Measurements from ENCODE around the gene SLC4A8.
A peak's percentile ranks its signal among the peaks of the same experiment; 100 is the strongest.

SLC4A8 gene

DNA sequence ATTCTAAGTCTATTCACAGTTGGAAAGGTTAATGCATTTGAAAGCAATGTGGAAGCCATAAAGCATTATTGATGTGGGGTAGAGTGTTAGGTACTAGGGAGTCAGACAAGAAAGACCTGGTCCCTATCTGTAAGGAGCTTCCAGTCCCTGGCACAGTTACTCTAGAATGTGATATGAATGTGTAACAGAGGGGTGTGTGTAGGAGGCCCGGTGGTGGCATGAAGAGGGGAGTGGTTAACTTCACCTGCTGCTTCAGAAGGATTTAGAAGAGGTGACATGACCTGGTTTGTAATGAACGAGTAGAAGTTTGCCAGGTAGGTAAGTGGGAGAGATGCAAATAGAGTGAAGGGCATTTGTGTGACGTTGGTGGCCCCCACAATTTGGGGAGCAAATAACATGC is 18.3 kb upstream of the SLC4A8 start:
- no peaks in the 10 kb centered on the region for H3K36me3 ChIP-seq (ENCODE audit: control insufficient read depth in 1 of 2, insufficient read depth in 2 of 2, low read length in 2 of 2)
- peak overlapping the region; percentile 47 for H3K27ac ChIP-seq (ENCODE audit: low read depth, low read length)
- H3K4me1 ChIP-seq (ENCODE audit: control insufficient read depth in 1 of 2, insufficient read depth in 2 of 2, low read length in 2 of 2): peaks cover 57 to 59% of the 10 kb centered on the region in 2 donors
- H3K9me3 ChIP-seq (ENCODE audit: control insufficient read depth in 1 of 2, low read length in 2 of 2): no peaks in the 10 kb centered on the region
- no peaks in the 10 kb centered on the region for H3K27me3 ChIP-seq (ENCODE audit: control insufficient read depth in 1 of 2, insufficient read depth in 2 of 2, low read length in 2 of 2)
- peak overlapping the region; percentile 23 to 29 for H3K9ac ChIP-seq (ENCODE audit: low read depth in 1 of 2, low read length in 2 of 2)
- no peak overlapping the region for H3K4me3 ChIP-seq (ENCODE audit: low read depth in 1 of 2, low read length in 2 of 2)

DNA sequence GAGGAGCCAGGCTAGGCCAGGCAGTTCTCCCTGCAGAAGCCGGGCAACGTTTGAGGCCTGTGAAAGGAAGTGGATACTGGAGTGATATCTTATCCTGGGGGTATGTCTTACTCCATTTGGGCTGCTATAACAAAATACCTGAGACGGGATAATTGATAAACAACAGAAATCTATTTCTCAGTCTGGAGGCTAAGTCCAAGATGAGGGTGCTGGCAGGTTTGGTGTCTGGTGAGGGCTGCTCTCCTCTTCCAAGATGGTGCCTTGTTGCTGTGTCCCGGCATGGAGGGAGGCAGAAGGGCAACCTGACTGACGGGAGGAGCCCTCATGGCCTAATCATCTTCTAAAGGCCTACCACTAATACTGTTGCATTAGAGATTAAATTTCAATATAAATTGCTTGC is 17.8 kb upstream of the SLC4A8 start:
- no peaks in the 10 kb centered on the region for H3K27me3 ChIP-seq (ENCODE audit: control insufficient read depth in 1 of 2, insufficient read depth in 2 of 2, low read length in 2 of 2)
- no peaks in the 10 kb centered on the region for H3K9me3 ChIP-seq (ENCODE audit: control insufficient read depth in 1 of 2, low read length in 2 of 2)
- no peak overlapping the region for H3K4me3 ChIP-seq (ENCODE audit: low read depth in 1 of 2, low read length in 2 of 2)
- H3K4me1 ChIP-seq (ENCODE audit: control insufficient read depth in 1 of 2, insufficient read depth in 2 of 2, low read length in 2 of 2): peaks cover 52 to 55% of the 10 kb centered on the region in 2 donors
- peak overlapping the region; percentile 23 to 29 for H3K9ac ChIP-seq (ENCODE audit: low read depth in 1 of 2, low read length in 2 of 2)
- no peaks in the 10 kb centered on the region for H3K36me3 ChIP-seq (ENCODE audit: control insufficient read depth in 1 of 2, insufficient read depth in 2 of 2, low read length in 2 of 2)
- H3K27ac ChIP-seq (ENCODE audit: low read depth, low read length): no peak overlapping the region

DNA sequence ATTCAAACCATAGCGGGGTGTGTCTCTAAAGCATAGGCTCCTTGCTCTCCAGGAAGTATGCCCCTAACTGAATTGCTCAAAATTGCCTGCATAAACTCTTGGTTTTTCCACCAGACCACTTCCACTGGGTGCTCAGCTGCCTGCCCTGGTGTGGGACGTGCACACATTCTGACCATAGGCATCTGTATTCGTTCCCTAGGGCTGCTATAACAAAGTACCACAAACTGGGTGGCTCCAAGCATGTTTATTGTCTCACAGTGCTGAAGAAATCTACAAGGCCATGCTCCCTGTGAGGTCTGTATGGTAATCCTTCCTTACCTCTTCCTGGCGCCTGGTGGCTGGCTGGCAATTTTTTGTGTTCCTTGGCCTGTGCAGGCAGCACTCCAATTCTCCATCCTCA is 17.0 kb upstream of the SLC4A8 start:
- H3K27ac ChIP-seq (ENCODE audit: low read depth, low read length): no peak overlapping the region
- no peaks in the 10 kb centered on the region for H3K9me3 ChIP-seq (ENCODE audit: control insufficient read depth in 1 of 2, low read length in 2 of 2)
- H3K9ac ChIP-seq (ENCODE audit: low read depth in 1 of 2, low read length in 2 of 2): no peak overlapping the region
- H3K36me3 ChIP-seq (ENCODE audit: control insufficient read depth in 1 of 2, insufficient read depth in 2 of 2, low read length in 2 of 2): no peaks in the 10 kb centered on the region
- H3K4me1 ChIP-seq (ENCODE audit: control insufficient read depth in 1 of 2, insufficient read depth in 2 of 2, low read length in 2 of 2): peaks cover 45 to 49% of the 10 kb centered on the region in 2 donors
- H3K4me3 ChIP-seq (ENCODE audit: low read depth in 1 of 2, low read length in 2 of 2): no peak overlapping the region
- H3K27me3 ChIP-seq (ENCODE audit: control insufficient read depth in 1 of 2, insufficient read depth in 2 of 2, low read length in 2 of 2): no peaks in the 10 kb centered on the region

DNA sequence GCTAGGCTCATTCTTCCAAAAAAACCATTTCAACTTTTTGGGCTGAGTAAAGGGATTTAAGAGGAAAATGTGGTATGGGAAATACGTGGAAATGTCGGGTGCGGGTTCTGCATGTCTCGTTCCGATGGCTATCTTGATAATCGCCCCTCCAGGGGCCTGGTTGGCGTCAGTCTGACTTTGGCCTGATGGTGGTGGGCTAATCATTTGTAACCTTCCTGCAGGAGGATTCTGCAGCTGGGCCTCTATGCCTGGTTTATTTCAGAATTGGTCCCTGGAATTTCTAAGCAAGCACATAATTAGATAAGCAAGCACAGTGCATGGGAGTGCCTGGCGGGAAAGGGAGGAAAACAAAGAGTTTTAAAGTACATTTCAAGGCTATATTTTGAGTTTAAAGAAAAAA is 14.8 kb upstream of the SLC4A8 start:
- peaks cover 24 to 28% of the 10 kb centered on the region in 2 donors for H3K4me1 ChIP-seq (ENCODE audit: control insufficient read depth in 1 of 2, insufficient read depth in 2 of 2, low read length in 2 of 2)
- no peak overlapping the region for H3K9ac ChIP-seq (ENCODE audit: low read depth in 1 of 2, low read length in 2 of 2)
- no peak overlapping the region for H3K27ac ChIP-seq (ENCODE audit: low read depth, low read length)
- no peaks in the 10 kb centered on the region for H3K9me3 ChIP-seq (ENCODE audit: control insufficient read depth in 1 of 2, low read length in 2 of 2)
- H3K4me3 ChIP-seq (ENCODE audit: low read depth in 1 of 2, low read length in 2 of 2): no peak overlapping the region
- no peaks in the 10 kb centered on the region for H3K27me3 ChIP-seq (ENCODE audit: control insufficient read depth in 1 of 2, insufficient read depth in 2 of 2, low read length in 2 of 2)
- H3K36me3 ChIP-seq (ENCODE audit: control insufficient read depth in 1 of 2, insufficient read depth in 2 of 2, low read length in 2 of 2): no peaks in the 10 kb centered on the region

DNA sequence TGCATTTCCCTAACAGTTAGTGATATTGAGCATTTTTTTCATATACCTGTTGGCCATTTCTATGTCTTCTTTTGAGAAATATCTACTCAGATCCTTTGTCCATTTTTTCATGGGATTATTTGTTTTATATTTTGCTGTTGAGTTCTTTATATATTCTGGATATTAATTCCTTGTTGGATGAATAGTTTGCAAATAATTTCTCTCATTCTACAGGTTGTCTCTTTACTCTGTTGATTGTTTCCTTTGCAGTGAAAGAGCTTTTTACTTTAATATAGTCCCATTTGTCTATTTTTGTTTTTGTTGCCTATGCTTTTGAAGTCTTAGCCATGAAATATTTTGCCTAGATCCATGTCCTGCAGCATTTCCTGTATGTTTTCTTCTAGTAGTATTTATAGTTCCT is 11.5 kb upstream of the SLC4A8 start:
- Histone ChIP-seq H3K36me3 (ENCODE audit: control insufficient read depth in 1 of 2, insufficient read depth in 2 of 2, low read length in 2 of 2) (no peaks in the 10 kb centered on the region), H3K9me3 (ENCODE audit: control insufficient read depth in 1 of 2, low read length in 2 of 2) (no peaks in the 10 kb centered on the region), H3K9ac (ENCODE audit: low read depth in 1 of 2, low read length in 2 of 2) (no peak overlapping the region), H3K4me3 (ENCODE audit: low read depth in 1 of 2, low read length in 2 of 2) (no peak overlapping the region), H3K4me1 (ENCODE audit: control insufficient read depth in 1 of 2, insufficient read depth in 2 of 2, low read length in 2 of 2) (no peaks in the 10 kb centered on the region), H3K27me3 (ENCODE audit: control insufficient read depth in 1 of 2, insufficient read depth in 2 of 2, low read length in 2 of 2) (no peaks in the 10 kb centered on the region), H3K27ac (ENCODE audit: low read depth, low read length) (no peak overlapping the region)

DNA sequence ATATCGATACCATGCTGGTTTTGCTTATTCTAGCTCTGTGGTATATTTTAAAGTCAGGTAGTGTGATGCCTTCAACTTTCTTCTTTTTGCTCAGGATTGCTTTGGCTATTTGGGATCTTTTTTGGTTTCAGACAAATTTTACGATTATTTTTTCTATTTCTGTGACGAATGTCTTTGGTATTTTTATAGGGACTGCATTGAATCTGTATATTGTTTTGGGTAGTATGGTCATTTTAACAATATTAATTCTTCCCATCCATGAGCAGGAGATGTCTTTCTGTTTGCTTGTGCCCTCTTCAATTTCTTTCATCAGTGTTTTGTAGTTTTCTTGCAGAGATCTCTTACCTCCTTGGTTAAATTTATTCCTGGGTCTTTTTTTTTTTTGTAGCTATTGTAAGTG is 10.8 kb upstream of the SLC4A8 start:
- H3K4me3 ChIP-seq (ENCODE audit: low read depth in 1 of 2, low read length in 2 of 2): no peak overlapping the region
- H3K27ac ChIP-seq (ENCODE audit: low read depth, low read length): no peak overlapping the region
- H3K36me3 ChIP-seq (ENCODE audit: control insufficient read depth in 1 of 2, insufficient read depth in 2 of 2, low read length in 2 of 2): no peaks in the 10 kb centered on the region
- H3K4me1 ChIP-seq (ENCODE audit: control insufficient read depth in 1 of 2, insufficient read depth in 2 of 2, low read length in 2 of 2): no peaks in the 10 kb centered on the region
- no peak overlapping the region for H3K9ac ChIP-seq (ENCODE audit: low read depth in 1 of 2, low read length in 2 of 2)
- no peaks in the 10 kb centered on the region for H3K9me3 ChIP-seq (ENCODE audit: control insufficient read depth in 1 of 2, low read length in 2 of 2)
- H3K27me3 ChIP-seq (ENCODE audit: control insufficient read depth in 1 of 2, insufficient read depth in 2 of 2, low read length in 2 of 2): no peaks in the 10 kb centered on the region

GRCh38 chr12:51415931-51416330 is 8.7 kb upstream of the SLC4A8 start:
- Histone ChIP-seq H3K36me3 (ENCODE audit: control insufficient read depth in 1 of 2, insufficient read depth in 2 of 2, low read length in 2 of 2) (no peaks in the 10 kb centered on the region), H3K9me3 (ENCODE audit: control insufficient read depth in 1 of 2, low read length in 2 of 2) (no peaks in the 10 kb centered on the region), H3K27me3 (ENCODE audit: control insufficient read depth in 1 of 2, insufficient read depth in 2 of 2, low read length in 2 of 2) (no peaks in the 10 kb centered on the region), H3K27ac (ENCODE audit: low read depth, low read length) (no peak overlapping the region), H3K4me1 (ENCODE audit: control insufficient read depth in 1 of 2, insufficient read depth in 2 of 2, low read length in 2 of 2) (no peaks in the 10 kb centered on the region), H3K9ac (ENCODE audit: low read depth in 1 of 2, low read length in 2 of 2) (no peak overlapping the region), H3K4me3 (ENCODE audit: low read depth in 1 of 2, low read length in 2 of 2) (no peak overlapping the region)

- Histone ChIP-seq H3K36me3 (ENCODE audit: control insufficient read depth in 1 of 2, insufficient read depth in 2 of 2, low read length in 2 of 2) (no peaks in the 10 kb centered on the region), H3K4me3 (ENCODE audit: low read depth in 1 of 2, low read length in 2 of 2) (no peak overlapping the region), H3K27me3 (ENCODE audit: control insufficient read depth in 1 of 2, insufficient read depth in 2 of 2, low read length in 2 of 2) (peaks cover 0 to 4% of the 10 kb centered on the region in 2 donors), H3K27ac (ENCODE audit: low read depth, low read length) (no peak overlapping the region), H3K9ac (ENCODE audit: low read depth in 1 of 2, low read length in 2 of 2) (no peak overlapping the region), H3K9me3 (ENCODE audit: control insufficient read depth in 1 of 2, low read length in 2 of 2) (no peaks in the 10 kb centered on the region), H3K4me1 (ENCODE audit: control insufficient read depth in 1 of 2, insufficient read depth in 2 of 2, low read length in 2 of 2) (no peaks in the 10 kb centered on the region)
Measured at GRCh38 chr12:51417826-51418225, 6.8 kb upstream of the SLC4A8 start.

DNA sequence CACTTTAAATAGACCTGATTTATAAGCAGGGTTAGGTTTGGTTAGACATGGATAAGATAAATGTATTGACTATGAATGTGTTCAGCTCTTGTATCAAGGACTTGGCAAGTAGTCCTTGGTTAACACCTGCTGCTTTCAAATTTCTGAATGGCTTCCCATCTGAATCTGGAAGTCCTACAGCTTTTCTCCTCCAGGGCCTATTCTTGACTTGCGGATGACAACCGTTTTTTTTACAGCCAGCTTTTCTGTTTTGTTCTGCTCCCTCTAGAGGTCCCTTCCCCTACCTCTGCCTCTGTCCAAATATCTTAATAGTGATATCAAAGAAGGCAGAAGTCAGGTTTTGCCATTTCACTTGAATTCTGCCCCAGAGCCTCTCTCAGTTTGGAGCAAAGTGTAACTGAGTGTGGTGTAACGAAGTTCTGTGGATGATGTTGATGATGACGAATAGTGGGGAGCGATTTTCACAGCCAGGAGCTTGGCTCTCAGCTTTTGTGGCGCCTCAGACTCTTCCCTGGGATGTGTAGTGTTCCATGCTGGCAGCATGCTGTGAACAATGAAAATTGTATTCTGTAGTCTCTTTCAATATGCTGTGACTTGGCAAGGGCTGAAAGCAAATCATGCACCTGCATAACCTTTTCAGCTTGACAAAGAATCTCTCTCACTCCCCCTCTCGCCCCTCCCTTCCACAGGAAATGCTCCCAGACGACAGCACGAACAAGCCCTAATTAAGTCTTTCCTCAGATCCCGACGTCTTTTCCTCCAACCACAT is 5.0 kb upstream of the SLC4A8 start:
- no peaks in the 10 kb centered on the region for H3K9me3 ChIP-seq (ENCODE audit: control insufficient read depth in 1 of 2, low read length in 2 of 2)
- peaks cover 3 to 15% of the 10 kb centered on the region in 2 donors for H3K27me3 ChIP-seq (ENCODE audit: control insufficient read depth in 1 of 2, insufficient read depth in 2 of 2, low read length in 2 of 2)
- H3K36me3 ChIP-seq (ENCODE audit: control insufficient read depth in 1 of 2, insufficient read depth in 2 of 2, low read length in 2 of 2): no peaks in the 10 kb centered on the region
- no peak overlapping the region for H3K4me3 ChIP-seq (ENCODE audit: low read depth in 1 of 2, low read length in 2 of 2)
- no peak overlapping the region for H3K27ac ChIP-seq (ENCODE audit: low read depth, low read length)
- peaks cover 0 to 5% of the 10 kb centered on the region in 2 donors for H3K4me1 ChIP-seq (ENCODE audit: control insufficient read depth in 1 of 2, insufficient read depth in 2 of 2, low read length in 2 of 2)
- no peak overlapping the region for H3K9ac ChIP-seq (ENCODE audit: low read depth in 1 of 2, low read length in 2 of 2)

DNA sequence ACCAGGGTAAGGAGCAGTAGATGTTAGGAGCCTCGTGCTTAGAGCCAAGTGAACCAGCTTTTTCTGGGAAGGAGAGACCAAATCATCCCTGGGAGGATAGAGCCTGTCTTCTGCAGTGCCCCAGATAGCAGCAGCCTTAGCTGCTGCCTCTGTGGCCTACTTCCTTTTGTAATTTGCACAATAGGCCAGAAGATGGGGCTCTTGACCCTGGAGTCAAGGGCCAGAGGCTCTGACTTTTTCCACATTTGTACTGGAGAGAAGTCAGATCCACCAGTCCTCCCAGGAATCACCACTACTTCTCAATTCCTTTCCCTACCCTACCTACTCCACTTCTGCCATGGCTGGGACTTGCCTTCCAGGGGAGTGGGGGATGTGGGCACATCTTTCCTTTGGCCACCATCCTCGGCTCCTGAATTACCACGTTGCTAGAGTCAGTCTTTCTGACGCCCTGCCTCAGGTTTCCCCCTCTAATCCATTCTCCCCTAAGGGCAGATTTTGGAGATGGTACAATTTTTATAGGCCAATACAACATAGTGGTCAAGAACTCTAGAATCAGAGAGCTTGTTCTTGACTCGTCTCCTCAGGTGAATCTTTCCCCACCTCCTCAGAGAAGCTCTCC is 3.3 kb upstream of the SLC4A8 start:
- H3K27ac ChIP-seq (ENCODE audit: low read depth, low read length): no peak overlapping the region
- H3K4me1 ChIP-seq (ENCODE audit: control insufficient read depth in 1 of 2, insufficient read depth in 2 of 2, low read length in 2 of 2): peaks cover 0 to 9% of the 10 kb centered on the region in 2 donors
- H3K9ac ChIP-seq (ENCODE audit: low read depth in 1 of 2, low read length in 2 of 2): no peak overlapping the region
- H3K27me3 ChIP-seq (ENCODE audit: control insufficient read depth in 1 of 2, insufficient read depth in 2 of 2, low read length in 2 of 2): peaks cover 3 to 20% of the 10 kb centered on the region in 2 donors
- no peak overlapping the region for H3K4me3 ChIP-seq (ENCODE audit: low read depth in 1 of 2, low read length in 2 of 2)
- H3K36me3 ChIP-seq (ENCODE audit: control insufficient read depth in 1 of 2, insufficient read depth in 2 of 2, low read length in 2 of 2): no peaks in the 10 kb centered on the region
- H3K9me3 ChIP-seq (ENCODE audit: control insufficient read depth in 1 of 2, low read length in 2 of 2): no peaks in the 10 kb centered on the region
